GM21576 (cell line): Measurements from ENCODE around the gene PPP1R14B.
A peak's percentile ranks its signal among the peaks of the same experiment; 100 is the strongest.

Experiments
- ATAC-seq: cut with Tn5 transposase; IDR thresholded peaks from one replicate; pipeline ENCODE4 v1.9.1; 2021; ENCODE audit warnings: mild to moderate bottlenecking, moderate library complexity; ENCODE audit not compliant: unreplicated experiment

Gene PPP1R14B

DNA sequence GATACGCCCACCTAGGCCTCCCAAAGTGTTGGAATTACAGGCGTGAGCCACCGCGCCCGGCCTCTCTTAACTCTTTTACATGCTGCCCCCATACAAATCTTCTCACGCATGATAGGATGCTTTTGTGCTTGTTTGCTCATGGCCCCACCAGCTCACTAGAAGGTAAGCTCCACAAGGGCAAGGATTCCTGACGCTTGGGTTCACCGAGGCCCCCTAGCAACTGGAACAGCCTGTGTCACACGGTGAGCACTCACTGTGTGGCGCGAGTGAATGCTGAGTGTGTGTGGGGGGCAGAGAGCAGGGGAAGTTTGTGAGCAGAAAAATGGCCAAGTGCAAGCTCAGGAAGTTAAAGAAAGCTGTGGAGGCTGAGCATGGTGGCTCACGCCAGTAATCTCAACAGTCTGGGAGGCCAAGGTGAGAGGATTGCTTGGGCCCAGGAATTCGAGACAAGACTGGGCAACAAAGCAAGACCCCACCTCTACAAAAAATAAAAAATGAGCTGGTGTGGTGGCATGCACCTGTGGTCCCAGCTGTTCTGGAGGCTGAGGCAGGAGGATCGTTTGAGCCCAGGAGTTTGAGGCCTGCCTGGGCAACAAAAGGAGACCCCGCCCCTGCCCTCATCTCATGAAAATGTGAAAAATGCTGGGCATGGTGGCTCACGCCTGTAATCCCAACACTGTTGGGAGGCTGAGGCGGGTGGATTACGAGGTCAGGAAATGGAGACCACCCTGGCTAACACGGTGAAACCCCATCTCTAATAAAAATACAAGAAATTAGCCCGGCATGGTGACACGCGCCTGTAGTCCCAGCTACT, 35.4 kb upstream of the PPP1R14B start:
- no peak for ATAC-seq

DNA sequence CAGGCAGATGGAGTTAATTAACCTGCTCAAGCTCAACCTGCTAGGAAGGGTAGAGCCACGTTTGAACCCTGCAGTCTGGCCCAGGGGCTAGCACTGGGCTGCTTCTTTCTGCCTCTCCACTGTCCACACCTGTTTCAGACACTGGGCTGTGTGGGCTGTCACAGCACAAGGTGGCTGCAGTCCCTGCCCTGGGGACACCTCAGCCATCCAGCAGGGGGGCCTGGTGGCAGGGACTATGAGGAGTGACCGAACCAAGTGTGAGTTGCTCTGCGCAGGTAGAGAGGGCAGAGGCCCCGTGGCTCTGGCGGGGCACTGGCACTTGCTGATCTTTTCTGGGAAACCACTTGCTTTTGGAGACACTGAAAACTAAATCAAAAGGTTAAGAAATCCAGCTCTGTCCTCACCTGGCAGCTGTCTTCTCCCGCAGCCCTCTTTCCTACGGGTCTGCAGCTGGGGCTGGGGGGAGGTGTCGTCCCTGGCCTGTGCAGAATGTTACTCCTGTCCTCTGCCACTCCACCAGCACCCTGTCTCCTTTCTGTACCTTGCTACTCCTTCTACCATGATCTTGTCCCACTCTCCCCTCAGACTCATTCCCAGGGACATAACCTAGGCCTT, 31.9 kb upstream of the PPP1R14B start:
- no peak for ATAC-seq

DNA sequence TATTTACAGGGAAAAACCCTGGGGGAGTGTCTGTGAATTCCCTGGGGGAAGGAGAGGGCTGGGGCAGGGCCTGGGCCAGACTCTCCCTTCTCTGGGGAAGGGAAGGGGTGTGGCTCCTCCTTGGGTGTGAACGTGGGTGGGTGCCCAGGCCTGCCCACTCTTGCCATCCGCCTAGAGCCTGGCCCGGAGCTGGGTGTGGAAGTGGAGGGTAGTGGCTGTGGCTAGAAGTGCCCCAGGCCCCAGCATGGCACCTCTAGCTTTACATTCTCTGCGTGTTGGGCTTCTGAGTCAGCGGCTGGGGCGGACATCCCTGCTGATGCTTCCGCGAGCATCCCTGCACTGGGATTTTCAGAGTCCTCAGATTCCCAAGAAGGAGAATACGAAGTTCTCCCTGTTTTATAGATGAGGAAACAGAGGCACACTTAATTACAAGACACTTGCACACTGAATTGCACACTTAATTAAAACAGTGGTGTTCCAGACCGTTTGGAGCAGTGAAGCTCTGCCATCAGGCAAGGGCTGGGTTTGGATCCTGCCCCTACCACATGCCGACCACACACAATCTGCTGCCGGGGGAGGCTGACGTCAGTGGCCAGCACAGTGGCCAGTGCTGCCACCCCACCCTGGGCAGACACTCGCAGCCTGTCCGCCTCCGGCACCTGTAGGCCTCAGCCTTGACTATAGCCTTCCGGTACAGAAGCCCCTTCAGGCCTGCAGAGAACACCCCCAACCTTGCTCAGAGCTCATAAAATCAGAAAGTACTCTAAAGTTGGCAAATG, 30.1 kb upstream of the PPP1R14B start:
- ATAC-seq = no peak

DNA sequence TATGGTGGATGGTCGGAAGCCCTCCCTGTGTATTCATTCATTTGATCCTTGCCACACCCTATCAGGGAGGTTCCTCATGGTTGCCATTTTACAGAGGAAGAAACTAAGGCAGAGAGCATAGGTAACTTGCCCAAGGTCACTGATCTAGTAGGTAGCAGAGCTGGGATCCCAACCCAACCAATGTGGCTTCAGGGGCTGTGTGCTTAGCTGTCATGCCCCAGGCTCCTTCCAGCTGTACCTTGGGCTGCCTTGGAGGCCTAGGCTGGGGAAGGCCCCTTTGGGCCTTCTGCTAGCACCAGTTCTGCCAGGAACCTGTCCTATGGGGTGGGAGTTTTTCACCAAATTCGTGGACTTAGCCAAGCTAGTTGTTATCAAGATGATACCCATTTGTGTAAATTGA, 29.1 kb upstream of the PPP1R14B start:
- no peak for ATAC-seq

DNA sequence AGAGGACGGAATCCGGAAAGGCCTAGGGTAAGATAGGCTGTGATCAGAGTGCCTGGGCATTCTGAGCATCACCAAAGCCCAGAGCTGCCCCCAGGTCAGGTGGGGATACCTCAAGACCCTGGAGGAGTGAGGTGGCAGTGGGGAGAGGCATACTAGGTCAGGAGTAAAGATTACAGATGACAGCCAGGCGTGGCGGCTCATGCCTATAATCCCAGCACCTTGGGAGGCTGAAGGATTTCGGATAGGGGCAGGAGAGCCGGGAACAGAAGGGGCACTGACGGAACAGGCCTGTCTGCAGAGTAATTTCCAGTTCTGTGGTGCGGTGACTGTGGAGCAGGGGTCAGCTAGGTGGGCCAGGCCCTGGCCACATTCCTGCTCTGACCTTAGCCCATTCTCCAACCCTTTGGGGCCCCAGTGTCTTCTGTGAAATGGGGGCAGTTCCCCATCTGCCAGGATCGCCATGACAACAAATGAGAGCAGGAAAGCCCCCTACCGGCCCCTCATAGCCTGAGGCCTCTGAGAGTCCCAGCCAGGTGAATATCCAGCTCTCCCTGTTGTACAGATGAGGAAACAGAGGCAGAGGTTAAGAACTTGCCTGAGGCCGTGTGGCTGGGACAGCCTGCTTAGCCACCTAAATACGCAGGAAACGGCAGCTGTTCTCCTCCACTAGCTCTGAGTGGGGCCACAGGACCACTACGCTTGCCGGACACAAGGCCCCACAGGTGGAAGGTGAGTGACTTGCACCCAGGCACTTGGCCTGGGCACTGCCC, 28.5 kb upstream of the PPP1R14B start:
- no peak for ATAC-seq

DNA sequence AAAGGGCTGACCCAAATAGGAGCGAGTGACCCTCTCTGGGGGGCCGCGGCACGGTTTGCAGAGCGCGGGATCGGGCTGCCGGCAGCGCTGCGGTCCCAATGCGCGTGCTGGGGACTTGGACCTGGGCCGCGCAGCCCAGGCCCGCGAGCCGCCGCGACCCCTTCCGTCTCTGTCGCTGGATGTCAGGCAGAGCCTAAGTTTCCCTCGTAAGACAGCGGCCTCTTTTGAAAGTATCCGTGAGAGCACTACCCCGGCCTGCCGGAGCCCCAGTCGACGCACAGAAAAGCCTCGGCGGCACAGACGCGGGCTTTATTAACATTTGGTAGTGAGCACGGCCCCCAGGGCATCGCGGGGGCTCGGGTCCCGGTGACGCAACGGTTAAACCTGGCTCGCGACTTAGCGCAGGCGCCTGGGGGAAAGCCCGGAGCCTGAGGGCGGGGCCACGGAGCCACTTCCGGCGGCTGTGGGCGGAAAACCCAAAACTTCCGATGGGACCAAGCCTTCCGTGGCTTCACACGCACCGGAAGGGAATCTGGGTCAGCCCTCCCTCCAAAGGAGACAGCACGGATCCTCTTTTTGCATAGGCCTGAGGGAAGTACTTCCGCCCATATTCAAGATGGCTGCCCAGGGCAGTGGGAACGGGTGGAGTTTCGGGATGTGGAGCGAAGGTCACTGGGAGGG, 22.9 kb upstream of the PPP1R14B start:
- peak; percentile 57 for ATAC-seq

DNA sequence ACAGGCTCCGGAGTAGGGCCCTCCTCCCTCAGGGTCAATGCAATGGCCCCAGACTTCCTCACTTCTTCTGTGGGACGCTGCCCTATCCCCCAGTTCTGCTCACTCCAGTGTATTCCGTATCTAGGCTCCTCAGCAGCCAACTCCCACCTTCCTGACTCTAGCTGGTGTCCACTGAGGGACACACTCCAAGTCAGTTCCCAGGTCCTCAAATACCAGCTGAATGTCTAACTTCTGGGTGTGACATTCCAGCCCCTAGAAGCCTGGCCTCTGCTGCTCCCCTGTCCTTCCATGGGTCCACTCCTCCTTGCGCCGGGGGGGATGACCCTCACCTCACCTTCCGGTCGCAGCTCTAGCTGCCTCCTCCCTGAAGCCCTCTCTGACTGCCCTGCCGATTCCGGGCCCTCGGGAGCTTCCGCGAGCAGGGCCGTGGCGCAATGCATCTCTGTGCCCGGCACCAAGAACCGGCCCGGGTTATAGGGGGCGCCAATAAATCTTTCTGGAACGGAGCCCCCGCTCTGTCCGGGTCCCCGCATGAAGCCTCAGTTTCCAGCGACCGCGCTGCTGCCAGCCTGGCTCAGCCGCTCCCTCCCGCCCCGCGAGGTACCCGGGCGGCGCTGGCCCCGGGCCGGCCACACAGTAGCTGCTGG, 22.3 kb upstream of the PPP1R14B start:
- peak; percentile 7 for ATAC-seq

DNA sequence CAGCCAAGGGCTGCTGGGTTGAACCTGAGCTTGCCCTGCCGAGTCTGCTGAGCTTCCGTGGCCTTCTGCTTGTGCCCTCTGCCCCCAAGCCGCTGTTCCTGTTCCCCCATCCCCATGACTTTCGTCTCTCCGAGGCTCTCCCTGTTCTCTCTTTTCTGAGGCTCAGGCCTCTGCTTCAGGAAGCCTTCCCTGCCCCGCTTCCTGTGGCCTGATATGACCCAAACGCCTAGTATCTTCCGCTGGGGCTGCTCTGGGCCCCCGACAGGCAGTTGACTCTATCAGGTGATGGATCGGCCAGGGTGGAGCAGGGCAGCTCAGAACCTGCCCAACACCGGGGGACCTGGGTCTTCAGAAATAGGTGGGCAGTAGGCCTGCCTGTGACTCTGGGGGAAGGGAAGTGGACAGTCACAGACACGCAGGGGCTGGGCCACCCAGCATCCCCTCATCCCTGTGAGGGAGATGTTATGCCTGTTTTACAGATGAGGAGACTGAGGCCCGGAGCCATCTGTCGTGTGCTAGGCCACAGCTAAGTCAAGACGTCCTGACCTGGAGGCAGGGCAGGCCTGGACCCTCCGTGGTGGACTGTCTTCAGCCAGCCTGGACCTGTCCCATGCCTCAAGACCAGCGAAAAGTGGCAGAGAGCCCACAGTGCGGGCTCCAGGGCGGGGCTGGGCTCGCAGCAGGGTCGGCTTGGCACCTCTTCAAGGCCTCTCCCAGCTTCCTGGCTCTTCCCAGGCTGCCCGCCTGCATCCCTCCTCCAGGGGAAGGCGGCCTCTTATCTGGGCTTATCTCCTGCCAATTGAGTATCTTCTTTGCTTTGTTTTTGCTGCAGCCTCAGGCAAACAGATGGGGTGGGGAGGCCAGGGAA, 21.5 kb upstream of the PPP1R14B start:
- no peak for ATAC-seq

DNA sequence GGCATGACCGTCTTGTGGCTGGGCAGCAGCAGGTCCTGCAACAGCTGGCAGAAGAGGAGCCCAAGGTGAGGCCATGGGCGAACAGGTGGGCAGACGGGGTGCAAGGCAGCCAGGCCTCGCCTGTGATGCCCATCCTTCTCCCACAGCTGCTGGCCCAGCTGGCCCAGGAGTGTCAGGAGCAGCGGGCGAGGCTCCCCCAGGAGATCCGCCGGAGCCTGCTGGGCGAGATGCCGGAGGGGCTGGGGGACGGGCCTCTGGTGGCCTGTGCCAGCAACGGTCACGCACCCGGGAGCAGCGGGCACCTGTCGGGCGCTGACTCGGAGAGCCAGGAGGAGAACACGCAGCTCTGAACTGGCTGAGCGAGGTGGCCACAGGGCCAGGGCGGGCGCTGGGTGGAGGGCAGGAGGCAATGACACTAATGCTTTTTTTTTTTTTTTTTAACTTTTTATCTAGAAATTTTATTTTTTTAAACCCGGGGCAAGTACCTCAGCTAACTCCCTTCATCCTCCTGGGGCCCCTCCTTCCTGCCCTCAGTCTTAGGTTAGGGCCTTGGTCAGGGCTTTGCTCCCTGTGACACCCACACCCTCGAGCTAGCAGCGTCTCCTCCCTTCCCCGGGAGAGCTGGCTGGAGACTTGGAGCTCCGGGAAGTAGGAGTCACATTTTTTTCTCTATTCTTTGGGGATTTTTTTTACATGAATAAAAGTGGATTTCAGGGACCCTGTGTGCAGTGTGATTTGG, 20.6 kb upstream of the PPP1R14B start:
- no peak for ATAC-seq

DNA sequence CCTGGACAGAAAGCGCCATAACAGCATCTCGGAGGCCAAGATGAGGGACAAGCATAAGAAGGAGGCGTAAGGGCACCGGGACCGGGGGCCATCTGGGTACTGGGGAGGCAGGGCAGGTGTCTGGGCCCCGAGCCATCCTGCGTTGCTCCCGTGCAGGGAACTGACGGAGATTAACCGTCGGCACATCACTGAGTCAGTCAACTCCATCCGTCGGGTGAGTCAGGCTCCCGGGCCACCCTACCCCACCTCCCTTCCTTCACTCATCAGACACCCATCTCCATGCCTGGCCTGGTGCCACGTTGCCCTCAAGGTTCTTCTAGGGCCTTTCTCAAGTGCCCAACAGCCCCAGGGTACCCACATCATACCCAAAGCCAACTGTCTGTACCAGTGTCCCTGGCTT, 19.6 kb upstream of the PPP1R14B start:
- ATAC-seq = no peak

DNA sequence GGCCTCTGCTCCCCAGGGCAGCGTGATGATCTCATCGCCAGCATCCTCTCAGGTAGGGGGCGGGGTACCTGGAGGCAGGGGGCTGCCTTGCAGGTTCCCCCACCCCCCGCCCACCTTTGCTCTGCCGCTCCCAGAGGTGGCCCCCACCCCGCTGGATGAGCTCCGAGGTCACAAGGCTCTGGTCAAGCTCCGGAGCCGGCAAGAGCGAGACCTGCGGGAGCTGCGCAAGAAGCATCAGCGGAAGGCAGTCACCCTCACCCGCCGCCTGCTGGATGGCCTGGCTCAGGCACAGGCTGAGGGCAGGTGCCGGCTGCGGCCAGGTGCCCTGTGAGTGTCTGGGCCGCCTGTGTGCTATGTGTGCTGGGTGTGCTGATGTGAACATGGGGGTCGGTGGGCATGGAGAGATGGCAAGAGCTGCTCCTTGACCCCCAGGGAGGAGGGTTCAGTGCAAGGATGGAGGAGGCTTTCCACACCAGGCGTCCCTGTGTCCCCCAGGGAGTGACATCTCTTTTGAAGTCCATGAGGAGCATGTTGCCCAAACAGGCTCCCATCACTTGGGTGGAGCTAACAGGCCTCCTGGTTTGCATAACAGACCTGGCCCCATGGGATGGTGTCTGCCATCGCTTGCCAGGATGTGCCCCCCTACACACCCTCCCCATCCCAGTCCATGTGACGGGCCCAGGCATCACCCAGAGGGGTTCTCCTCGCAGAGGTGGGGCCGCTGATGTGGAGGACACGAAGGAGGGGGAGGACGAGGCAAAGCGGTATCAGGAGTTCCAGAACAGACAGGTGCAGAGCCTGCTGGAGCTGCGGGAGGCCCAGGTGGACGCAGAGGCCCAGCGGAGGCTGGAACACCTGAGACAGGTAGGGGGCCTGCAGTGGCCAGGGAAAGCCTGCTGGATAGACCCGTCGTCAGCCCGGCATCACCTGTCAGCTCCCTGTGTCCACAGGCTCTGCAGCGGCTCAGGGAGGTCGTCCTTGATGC, 18.7 kb upstream of the PPP1R14B start:
- ATAC-seq = no peak

DNA sequence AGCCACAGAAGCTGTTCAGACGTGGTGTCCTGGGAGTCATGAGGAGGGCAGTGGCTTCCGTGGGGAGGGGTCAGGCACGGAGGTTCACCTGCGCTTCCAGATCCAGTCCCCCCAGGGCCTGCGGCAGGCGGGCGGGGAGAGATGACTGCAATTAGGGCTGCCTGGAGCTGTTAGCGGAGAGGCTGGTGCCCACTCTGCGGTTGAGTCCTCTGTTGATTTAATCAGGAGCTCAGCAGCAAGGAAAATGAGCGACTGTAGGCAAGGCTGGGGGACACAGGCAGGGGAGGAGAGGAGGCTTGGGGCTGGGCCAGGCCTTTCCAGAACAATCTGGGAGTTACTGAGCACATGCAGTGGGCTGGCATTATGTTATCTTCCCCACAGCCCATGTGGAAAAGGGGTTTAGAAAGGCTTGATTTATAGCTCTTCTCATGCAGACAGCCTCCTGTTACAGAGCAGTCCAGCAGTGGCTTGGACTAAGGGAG, 17.7 kb upstream of the PPP1R14B start:
- no peak for ATAC-seq

DNA sequence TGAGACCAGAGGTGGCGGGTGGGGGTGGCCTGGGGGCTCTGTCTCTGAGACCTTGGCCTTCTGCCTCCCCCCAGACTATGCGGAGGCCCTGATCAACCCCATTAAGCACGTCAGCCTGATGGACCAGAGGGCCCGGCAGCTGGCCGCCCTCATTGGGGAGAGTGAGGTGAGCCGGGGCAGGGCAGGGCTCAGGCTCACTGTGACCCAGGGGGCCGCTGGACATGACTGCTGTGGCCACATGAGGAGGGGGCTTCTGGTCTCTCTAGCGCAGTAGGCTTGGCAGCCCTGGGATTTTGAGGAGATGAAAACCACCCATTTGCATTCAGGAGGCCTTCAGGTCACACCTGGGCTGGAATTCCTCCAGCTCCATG, 17.2 kb upstream of the PPP1R14B start:
- ATAC-seq = no peak

DNA sequence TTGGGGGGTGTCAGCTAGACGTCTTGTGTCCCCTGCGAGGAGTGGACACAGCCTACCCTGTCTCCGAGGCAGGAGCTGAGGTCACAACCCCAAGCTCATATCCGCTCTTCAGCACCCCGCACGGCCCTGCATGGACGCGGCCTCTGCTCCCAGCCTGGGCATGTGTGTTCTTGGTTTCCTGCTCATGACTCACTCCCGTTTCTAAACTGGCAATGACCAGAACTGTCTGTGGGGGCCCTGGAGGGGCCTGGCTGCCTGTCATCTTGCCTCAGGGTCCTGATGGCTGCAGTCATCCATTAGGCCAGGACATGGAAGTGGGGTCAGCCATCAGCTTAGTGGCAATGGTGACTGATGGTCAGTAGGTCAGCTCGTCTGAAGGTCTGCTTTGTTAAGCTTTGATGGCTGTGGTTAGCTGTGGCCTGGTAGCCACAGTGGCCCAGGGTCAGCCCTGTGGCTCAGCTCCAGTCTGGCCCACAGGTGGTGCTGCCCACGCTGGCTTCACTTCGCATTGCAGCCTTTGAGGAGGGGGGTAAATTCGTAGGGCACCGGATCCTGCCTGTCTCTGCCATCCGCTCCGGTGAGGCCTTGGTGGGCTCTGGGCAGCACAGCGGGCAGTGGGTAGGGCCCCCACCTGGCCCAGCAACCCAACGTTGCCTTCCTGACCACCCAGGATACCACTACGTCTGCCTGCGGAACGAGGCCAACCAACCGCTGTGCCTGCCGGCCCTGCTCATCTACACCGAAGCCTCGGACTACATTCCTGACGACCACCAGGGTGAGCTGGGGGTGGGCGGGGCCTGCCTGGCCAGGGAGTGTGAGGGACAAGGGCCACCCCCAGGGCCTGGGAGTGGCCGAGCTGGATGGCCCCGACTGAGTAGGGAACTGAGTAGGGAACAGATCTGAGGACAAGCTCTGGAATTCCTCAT, 16.5 kb upstream of the PPP1R14B start:
- ATAC-seq = no peak

DNA sequence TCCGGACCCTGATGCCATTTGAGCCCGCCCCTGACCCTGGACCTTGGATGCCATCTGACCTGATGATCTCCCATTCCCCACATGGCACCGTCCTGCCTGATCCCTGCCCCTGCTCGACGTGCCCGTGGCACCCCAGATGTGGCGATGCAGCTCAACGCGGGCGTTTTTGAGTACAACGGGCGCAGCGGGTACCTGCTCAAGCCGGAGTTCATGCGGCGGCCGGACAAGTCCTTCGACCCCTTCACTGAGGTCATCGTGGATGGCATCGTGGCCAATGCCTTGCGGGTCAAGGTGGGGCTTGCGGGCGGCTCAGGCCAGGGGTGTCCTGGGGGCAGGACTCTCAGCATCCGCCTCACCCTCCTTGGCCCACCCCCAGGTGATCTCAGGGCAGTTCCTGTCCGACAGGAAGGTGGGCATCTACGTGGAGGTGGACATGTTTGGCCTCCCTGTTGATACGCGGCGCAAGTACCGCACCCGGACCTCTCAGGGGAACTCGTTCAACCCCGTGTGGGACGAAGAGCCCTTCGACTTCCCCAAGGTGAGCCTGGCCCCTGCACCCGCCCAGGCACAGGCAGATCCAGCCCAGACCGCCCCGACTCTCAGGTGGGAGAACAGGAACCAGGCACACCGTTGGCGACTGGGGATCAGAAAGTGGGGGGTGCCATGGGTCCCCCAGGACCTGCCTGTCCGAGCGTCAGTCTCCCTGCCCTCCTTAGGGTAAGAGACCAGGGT, 15.7 kb upstream of the PPP1R14B start:
- no peak for ATAC-seq
